ENCODE measurements around the gene MTM1.

The MTM1 gene

DNA sequence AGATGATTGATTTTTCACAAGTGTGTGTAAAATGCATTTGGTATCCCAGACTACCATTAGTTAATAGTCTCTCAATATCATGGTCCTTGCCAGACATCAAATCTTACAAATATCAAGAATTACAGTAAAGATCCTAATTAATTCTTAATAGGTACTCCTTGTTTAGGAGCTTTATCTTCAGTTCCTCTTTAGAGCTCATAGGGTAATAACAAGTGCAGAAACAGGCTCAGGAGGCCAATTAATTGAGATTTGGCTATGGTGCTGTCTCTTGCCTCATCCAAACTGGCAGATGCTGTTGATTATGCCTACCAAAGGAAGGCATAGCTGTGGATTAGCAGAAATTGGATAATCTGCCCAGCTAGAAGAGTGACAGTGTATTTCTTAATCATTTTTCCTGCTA, 131.7 kb downstream of the MTM1 start:
- DNase-seq (ENCODE audit: low read depth): no peak
- TF ChIP-seq, protein P1, sequence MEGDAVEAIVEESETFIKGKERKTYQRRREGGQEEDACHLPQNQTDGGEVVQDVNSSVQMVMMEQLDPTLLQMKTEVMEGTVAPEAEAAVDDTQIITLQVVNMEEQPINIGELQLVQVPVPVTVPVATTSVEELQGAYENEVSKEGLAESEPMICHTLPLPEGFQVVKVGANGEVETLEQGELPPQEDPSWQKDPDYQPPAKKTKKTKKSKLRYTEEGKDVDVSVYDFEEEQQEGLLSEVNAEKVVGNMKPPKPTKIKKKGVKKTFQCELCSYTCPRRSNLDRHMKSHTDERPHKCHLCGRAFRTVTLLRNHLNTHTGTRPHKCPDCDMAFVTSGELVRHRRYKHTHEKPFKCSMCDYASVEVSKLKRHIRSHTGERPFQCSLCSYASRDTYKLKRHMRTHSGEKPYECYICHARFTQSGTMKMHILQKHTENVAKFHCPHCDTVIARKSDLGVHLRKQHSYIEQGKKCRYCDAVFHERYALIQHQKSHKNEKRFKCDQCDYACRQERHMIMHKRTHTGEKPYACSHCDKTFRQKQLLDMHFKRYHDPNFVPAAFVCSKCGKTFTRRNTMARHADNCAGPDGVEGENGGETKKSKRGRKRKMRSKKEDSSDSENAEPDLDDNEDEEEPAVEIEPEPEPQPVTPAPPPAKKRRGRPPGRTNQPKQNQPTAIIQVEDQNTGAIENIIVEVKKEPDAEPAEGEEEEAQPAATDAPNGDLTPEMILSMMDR (IDR thresholded peaks at IDR 0.05; ENCODE audit: insufficient read depth, low read depth, low read length, missing control alignments): no peak
- no peak overlapping the region for H3K4me3 ChIP-seq (ENCODE audit: low read length)

DNA sequence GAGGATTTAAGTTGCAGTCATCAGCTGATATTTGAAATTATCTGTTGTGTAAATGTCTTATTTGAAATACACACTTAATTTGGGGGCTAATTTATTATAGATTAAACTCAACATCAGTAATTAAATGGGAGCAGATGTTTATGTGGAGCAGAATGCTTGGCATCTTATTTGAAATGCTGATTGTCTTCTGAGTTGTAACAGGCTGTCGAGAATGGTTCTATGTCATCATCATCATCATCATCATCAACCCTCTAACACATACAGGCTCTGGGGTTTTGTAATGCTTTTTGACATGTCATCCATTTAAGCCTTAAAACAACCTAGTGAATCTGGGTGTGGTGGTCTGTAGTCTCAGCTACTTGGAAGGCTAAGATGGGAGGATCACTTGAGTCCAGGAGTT, 133.0 kb downstream of the MTM1 start:
- TF ChIP-seq, protein P1 (IDR thresholded peaks at IDR 0.05; ENCODE audit: insufficient read depth, low read depth, low read length, missing control alignments): no peak
- no peak overlapping the region for H3K4me3 ChIP-seq (ENCODE audit: low read length)
- no peak for DNase-seq (ENCODE audit: low read depth)

DNA sequence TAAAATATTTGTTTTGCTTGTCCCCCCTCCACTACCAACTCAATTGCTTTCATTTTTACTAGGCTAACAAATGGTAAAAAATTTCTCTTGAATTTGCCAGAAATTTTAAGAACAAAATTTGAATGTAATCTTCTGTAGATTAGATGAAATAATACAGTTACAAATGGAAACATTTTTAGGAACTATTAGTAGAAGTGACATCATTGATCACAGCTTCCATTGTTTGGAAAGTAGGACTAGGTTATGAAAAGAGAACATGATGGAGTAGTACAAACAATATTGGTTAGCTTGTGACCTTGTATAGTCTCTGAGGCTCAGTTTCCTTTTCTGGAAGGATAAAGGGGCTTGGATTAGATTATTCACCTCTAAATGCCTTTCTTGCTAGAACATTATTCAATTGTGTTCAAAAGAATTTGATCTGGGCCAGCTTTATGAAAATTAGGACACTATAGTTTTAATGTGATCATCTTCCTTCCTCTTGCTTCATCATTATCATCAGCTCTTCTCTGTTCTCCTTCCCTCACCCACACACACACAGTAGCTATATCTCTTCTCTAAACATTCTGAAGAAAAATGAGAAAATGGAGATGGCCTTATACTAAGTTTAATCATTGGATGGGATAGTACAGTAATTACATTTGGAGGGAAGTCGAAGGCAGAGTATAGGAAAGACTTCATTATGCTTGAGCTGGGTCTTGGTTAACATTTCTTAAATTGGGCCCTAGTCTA, 134.7 kb downstream of the MTM1 start:
- H3K4me3 ChIP-seq (ENCODE audit: low read length): no peak overlapping the region
- TF ChIP-seq, protein P1 (IDR thresholded peaks at IDR 0.05; ENCODE audit: insufficient read depth, low read depth, low read length, missing control alignments): no peak
- no peak for DNase-seq (ENCODE audit: low read depth)

DNA sequence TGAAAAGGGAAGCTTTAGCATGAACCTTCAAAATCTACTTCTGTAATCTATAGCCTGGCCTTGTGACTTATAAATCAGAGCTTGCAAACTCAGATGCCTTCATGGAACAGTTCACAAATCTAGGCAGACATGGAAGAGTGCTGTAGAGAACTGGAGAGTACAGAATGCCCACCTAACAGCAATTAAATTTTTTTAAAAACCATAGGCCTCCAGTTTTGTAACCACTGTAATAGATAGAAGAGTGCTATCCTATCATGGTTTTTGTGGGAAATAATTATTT, 135.2 kb downstream of the MTM1 start:
- no peak overlapping the region for H3K4me3 ChIP-seq (ENCODE audit: low read length)
- DNase-seq (ENCODE audit: low read depth): no peak
- TF ChIP-seq, protein P1 (IDR thresholded peaks at IDR 0.05; ENCODE audit: insufficient read depth, low read depth, low read length, missing control alignments): no peak

DNA sequence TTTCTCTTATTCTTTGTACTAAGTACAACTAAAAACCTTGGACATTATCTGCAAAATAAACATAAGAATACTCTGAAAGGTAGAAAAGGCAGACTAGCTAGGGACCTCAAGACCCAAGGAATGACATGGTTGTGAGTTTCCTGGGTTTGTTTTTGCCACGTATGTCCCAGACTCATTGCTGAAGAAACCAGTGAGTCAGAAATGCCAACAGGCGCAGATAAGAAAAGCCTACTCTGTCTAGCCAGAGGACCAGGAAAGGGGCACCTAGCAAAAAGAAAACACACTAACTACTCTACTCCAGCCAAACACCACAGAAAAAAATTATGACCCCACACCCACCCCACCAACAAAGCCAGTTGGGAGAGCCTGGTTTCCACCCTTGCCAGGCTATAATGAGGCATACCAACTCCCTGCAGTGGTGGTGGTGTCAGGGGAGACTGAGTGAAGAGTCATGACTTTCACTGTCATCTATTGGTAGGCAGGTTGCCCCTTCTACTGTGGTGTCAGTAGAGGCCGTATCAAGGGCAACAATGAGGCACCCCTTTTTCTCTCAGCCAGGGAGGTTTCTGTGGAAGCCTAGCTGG, 135.7 kb downstream of the MTM1 start:
- DNase-seq (ENCODE audit: low read depth): peak; percentile 78
- no peak overlapping the region for H3K4me3 ChIP-seq (ENCODE audit: low read length)
- TF ChIP-seq, protein P1 (IDR thresholded peaks at IDR 0.05; ENCODE audit: insufficient read depth, low read depth, low read length, missing control alignments): no peak

DNA sequence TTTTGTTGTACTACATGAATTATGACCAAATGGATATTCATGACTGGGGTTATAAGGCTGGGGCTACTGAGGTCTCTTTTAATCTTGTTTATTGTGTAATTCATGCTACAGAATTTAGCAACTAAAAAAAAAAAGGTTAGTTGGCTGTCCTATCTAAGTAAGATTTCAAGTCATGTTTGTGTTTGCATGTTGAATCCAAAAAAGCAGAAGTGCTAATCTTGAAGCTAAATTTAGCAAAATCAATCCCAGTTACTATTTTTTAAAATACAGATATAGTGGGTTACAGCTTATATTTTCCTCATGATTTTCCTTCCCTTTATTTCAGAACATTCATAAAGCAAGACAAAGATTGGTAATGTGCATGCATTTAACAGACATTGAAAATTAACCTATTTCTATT, 144.2 kb downstream of the MTM1 start:
- no peak overlapping the region for H3K4me3 ChIP-seq (ENCODE audit: low read length)
- no peak for DNase-seq (ENCODE audit: low read depth)
- TF ChIP-seq, protein P1 (IDR thresholded peaks at IDR 0.05; ENCODE audit: insufficient read depth, low read depth, low read length, missing control alignments): no peak

DNA sequence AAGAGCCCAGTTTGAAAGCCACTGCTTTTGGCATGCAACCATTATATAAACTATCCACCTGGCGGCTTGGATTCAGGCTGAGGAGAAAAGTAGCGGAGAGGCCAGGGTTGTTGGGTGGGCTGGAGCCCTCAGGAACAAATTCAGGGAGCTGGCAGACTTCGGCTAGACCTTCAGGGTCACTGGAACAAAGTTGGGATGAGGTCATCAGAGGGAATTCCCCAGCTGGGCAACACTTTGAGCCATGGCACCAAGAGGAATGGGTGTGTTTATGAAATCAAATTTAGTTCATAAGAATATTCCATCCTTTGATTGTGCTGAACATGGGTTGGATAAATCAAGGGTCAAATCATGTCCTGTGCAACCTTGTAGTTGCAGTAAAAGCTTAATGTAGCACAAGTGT, 146.8 kb downstream of the MTM1 start:
- no peak overlapping the region for H3K4me3 ChIP-seq (ENCODE audit: low read length)
- DNase-seq (ENCODE audit: low read depth): peak; percentile 24
- TF ChIP-seq, protein P1 (IDR thresholded peaks at IDR 0.05; ENCODE audit: insufficient read depth, low read depth, low read length, missing control alignments): no peak

Data from epithelial cell of esophagus (primary cell).